HG03280 (cell line): ENCODE results near the gene CLN6.

Source experiments
- ATAC-seq: cut with Tn5 transposase; IDR thresholded peaks from one replicate; pipeline ENCODE4 v1.9.1; 2021; ENCODE audit warnings: mild to moderate bottlenecking, moderate library complexity; ENCODE audit not compliant: unreplicated experiment

CLN6 gene

DNA sequence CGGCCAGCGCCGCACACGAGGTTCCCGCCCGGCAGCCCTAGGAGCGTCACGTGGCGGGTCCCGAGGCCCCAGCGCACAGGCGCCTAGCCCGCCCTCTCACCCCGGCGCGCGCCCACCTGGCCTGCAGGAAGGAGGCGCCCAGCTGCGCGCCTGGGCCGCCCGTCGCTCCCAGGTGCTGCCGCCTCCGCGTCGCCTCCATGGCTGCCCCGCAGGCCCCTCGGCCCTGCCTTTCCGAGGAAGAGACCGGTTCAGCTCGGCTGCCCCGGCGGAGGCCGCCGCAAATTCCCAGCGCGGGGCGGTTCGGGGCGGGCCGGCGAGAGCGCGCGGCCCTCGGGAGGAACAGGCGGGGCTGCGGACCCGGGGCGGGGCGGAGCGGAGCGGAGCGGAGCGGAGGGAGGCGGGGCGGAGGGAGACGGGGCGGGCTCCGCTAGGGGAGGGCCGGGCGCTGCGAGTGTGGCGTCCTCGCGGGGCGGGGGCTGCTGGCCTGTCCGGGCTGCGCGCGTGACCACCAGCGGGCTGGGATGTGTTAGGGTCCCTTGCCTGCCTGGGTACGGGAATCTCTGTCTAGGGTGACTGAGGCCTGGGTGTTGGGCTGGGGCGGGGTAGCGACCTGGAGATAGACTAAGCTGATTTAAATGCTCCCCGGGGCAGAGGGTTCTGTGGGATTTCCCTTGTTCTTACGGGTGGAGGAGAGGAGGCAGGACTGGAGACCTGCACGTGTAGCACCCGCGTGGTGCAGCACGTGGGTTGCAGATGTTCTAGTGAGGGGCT, at the start of gene CLN6:
Gene CLN6 (minus strand): TSS at position 343 of the 771 bp plus-strand sequence. CDS start 144 bp downstream, at position 199.
- ATAC-seq: peak; percentile 78

DNA sequence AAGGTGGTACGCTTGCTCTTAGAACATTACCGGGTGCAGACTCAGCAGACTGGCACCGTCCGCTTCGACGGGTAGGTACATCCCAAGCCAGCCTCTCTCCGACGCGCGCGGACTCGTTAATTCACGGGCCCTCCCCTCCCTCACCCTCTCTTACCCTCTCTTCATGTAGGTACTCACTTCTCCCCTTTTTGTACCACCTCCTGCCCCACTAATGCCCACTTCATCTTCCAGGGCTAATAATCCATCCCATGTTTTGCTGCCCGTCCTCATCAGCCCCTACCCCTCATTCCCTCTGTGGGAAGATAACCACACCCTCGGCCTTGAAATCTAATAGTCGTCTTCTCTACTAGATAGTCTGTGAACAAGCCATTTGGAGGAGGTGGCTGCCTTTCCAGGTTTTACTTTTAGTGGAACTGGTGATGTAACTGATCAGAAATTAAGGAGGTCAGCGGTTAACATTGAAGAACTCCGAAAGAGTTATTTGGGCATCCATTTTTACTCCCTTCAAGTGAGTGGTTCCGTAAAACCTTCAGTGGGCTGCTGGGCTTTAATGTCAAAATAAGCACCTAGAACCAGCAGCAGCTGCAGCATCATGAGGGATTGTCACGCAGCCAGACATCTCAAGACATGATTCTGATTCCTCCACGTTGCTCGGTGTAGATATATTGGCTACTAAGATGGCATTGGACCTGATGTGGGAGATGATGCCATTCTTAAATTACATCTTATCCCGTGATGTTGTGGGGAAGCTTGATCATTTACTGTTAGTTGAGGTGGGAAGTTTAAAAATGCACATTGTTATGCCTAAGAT, 49.3 kb upstream of the CLN6 start:
- ATAC-seq: no peak

DNA sequence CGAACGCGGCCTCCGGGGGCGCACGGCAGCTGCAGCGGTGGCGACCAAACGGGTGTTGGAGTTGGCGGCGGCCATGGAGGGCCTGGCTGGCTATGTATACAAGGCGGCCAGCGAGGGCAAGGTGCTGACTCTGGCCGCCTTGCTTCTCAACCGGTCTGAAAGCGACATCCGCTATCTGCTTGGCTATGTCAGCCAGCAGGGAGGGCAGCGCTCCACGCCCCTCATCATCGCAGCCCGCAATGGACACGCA, 48.7 kb upstream of the CLN6 start:
- ATAC-seq: peak; percentile 53

DNA sequence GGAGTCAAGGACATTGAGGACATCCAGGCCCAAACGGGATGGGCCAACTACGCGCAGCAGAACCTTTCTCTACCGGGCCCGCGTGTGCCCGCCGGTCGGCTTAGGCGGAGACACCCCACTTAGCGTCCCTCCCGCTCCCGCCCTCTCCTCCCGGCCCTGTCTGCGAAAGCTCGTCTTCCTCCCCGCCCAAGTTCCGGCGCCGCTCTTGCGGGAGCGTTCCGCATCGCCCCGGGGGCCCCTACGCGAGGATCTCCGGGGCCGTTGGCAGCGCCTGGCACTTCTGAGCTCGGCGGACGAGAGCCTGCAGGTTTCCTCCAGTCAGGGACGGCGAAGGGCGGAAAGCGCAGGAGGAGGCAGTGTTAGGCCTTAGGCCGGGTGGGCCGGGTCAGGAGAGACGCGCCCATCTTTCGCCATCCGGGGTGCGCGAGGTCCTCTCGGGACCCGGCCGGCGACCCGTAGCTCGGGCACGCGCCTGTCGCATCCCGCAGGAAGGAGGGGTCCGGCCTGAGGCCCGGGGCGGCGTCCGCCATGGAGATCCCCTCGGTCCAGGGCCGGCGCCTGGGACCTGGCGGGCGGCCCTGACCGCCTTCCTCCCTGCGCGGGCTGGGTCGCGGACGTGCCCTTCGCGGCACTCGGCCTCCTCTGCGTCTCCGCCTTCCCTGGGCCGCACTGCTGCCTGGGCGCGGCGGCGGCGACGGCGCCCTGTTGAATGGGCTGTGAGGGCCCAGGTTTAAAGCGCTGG, 48.2 kb upstream of the CLN6 start, which contains the start of gene FEM1B:
Gene FEM1B (plus strand): TSS at position 143 of the 742 bp plus-strand sequence. CDS start 673 bp downstream, outside the sequence.
- ATAC-seq: peak; percentile 71

DNA sequence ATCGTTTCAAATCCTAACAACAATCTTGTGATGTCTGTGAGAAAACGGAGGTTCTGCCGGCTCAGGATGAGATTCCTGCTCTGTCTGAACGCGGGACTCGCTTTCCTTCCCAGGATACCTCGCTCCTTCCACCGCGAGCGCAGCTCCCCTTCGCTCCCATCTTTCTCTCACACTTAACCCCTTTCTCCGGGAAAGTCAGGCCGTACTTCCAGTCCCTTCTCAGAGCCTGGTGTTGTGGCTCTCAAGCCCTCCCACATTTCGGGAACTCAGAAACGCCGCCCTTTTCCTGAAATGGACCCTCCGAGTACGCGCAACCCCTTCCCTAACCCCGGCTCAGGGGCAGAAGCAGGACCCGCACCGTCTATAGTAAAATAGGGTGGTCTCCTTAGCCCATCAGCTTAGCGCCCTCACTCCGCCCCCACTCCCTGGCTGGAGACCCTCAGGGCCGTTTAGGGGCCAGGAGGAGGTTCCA, 47.6 kb upstream of the CLN6 start:
- peak; percentile 1 for ATAC-seq

DNA sequence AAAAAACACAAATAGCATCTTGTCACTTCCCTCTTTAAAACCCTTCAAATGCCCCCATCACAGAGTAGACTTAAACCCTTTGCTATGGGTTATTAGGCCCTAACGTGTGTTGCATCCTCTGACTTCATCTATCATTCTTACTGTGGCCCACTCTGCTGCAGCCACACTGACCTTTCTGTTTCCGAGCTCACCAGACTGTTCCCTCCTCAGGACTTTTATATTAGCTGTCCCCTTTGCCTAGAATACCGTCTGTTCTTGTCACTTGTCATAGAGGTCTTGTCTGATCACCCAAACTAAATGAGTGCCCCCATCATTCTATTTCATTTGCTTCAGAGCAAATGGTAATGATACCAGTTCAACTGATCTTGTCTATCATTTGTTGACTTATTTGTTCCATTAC, 47.1 kb upstream of the CLN6 start:
- no peak for ATAC-seq

DNA sequence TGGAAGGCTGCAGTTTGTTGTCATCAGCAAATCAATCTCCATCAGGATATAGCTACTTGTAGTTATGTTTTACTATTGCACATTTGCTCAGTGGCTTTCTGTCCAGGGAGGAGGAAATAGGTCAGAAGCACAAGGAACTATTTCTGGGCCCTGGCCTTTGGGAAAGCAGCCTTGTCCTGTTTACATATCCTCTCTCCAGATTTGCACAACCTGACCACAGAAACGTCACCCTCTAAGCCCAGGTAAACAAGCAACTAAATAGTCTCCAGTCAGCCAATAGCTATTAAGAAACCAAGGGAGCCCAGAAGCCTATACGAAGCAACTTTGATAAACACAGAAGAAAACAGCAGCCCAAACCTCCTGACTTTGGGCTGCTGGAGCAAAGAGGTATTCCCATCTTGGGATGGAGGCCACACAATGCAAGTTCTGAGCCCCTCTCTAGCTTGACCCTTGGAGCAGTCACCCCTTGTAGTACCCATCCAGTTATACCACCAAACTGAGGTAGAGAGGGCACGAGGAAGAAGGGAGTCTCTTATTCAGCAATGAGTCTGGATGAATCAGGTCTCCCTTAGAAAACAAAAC, 45.7 kb upstream of the CLN6 start:
- ATAC-seq: no peak

DNA sequence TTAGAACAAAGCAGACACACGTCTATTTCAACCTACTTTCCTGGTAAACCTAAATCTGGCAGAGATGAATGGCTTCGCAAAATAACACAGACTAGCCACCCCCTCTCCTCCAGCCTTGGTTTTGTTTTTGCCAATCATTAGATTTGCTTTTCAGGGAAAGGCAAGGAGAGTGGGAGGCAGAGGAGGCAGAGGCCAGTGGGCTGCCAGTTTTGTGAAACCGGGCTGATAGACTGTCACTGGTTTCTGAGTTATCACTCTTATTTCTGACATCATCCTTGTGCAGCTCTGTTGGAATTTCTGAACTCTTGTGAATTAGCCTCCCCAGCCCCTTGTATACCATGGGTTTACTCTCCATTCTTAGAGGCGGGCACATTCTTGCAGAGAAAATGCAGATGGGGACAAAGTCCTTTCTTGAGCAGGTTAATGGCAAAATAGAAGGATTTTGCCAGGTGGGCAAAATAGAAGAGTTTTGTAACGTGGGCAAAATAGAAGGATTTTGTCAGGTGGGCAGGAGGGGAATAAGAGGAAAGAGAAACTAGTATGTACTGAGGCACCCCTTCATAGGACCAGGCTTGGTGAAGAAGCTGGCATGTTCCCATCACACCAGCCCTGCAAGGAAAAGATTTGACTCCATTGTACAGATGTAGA, 44.8 kb upstream of the CLN6 start:
- ATAC-seq: no peak

DNA sequence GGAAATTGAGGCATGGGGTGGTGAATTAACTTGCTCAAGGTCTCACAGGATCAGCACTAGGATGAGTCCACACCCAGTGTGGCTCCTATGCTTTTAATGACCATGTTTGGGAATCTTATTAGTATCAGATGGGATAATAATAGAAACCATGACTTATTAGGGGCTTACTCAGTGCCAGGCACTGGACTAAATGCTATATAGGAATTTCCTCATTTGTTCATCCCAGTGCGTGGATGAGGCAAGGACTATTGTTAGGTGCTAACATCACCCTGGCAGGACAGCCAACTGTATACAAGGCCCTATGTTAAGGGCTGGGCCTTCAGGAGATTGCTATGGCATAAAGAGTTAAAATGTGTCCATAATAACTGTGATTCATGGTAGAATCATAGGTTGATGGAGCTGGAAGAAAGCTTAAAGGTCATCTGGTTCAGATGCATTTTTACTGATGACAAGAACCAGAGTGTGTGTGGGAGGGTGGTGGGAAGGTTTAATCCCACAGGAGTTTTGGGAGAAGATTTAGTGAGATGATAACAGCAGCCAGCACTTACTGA, 43.3 kb upstream of the CLN6 start:
- ATAC-seq: no peak

DNA sequence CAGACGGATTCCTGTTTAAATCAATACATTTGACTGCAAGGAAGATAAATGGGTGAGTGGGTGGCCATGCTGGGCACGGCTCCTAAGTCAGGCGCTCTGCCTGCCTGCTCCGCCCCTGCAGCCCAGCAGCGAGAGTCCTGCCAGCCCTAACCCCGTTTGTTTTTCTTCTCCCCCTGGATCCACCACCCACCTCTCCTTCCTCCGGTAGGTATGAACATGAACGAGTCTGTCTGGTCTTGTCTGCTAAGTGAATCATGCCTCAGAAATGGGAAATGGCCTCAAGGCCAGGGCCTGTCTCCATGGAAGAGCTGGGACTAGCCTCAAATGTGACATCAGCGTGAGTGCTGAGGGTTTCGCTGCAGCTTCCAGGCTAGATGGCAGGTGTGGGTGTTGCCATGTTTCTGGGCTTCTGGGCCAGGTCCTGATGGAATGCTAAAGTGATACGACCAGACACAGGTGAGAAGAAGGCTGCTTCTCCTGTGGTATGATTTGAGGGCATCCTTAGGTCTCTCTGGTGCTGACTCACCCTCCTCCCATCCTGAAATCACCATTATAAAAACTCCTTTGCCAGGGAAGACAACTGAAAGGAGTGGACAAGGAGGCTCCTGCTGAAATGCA, 42.4 kb upstream of the CLN6 start:
- ATAC-seq: no peak

DNA sequence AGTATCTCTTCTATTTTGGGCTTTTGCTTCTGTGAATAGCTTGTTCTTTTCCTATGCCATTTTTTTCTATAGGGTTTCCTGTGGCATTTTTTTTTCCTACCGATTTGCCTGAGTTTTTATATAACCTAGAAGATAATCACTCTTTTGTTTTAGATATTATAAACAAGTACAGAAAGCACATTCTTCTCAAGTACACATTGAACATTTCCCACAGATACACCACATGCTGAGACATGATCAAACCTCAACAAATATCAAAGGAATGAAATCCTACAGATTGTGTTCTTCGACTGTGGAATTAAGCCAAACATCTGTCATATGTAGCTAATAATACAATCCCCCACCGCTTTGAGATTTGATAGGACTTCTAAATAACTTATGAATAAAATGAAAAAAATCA, 38.9 kb upstream of the CLN6 start:
- no peak for ATAC-seq

DNA sequence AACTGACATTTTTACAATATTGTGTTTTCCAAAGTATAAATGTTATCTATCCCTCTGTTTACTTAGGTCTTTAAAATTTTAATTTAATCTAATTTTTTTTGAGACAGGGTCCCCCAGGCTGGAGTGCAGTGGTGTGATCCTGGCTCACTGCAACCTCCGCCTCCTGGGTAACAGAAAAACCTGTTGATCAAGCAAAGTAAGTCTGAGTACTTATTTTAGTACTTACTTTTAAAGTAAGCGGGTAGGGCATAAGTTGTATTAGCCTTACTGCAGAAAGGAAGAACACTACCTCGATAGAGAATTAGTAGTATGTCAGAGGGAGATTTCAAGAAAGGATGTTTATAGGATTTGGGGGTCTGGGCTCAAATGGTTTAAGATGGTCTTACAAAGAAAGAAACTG, 36.1 kb upstream of the CLN6 start:
- no peak for ATAC-seq

DNA sequence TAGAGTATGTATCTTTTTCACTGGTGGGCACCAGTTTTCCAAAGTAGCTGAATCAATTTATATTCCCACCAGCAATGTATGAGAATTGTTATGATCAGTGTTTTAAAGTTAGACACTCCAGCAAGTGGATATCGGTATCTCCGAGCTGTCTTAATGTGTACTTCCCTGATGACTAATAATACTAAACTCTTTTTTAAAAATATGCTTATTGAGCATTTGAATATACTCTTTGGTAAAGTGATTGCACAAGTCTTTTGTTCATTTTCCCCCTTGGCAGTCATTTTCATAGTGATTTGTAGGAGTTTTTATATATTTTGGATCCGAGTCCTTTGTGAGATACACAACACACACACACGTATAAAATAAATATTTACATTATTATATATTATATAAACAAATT, 35.6 kb upstream of the CLN6 start:
- ATAC-seq: no peak

DNA sequence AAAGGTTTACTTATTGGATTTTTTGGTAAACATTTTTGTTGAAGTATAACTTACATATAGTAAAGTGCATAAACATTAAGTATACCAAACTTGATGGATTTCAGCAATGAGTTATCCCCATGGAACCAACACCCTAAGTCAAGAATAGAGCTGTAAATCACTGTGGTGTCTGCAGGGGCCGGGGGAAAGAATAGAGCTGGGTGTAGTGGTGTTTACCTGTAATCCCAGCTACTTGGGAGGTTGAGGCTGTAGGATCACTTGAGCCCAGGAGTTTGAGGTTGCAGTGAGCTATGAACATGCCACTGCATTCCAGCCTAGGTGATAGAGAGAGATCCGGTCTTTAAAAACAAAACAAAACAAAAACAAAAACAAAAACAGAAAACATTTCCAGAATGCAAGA, 34.8 kb upstream of the CLN6 start:
- ATAC-seq: no peak

DNA sequence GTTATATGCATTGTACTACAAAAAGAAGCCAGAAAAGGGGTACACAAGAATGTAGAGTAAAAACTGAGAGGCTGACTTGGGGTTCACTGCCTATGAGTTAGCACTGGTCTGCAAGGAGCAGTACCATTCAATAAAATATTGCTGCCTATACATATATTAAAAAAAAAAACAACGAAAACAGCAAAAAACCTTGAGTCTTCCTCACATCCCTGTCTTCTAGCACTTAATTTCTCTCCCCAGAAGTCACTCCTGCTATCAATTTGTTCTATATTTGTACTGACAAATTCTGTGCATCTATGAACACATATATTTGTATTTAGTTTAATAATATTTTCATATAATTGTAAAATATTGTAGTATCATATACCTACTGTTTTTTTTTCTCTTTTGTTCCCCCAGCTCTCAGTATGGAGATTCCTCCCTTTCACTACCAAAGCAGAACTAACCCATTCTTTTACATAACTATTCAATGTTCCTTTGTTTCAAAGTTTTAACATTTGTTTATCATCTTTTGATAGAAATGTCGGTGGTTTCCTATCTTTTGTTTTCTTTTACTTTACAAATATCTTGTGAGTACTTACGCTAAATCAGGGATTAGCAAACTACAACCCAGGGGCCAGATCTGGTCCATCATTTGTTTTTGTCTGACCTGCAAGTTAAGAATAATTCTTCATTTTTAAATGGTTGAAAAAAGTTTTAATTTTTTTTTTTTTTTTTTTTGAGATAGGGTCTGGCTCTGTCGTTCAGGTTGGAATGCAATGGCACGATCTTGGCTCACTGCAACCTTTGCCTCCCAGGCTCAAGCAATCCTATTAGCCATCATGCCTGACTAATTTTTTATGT, 33.2 kb upstream of the CLN6 start:
- no peak for ATAC-seq

DNA sequence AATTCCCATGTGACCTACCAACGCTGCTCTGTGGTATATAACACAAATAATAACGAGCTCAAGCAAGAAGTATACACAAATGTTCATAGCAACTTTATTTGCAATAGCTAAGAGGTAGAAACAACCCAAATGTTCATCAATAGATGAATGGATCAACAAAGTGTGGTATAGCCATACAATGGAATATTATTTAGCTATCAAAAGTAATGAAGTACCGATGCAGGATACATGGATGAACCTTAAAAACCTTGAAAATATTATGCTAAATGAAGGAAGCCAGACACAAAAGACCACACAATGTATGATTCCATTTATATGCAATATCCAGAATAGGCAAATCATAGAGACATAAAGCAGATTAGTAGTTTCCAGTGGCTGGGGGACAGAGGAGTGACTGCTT, 32.5 kb upstream of the CLN6 start:
- no peak for ATAC-seq

DNA sequence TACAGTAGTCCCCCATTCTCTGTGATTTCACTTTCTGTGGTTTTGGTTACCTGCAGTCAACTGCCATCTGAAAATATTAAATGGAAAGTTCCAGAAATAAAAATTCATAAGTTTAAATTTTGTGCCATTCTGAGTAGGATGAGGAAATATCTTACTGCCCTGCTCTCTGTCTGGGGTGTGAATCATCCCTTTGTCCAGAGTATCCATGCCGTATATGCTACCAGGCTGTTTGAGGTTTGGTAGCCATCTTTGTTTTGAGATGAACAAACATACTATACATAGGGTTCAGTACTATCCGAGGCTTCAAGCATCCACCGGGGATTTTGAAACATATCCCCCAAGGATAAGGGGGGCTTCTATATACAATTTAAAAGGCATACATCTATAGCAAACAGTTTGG, 31.7 kb upstream of the CLN6 start:
- ATAC-seq: no peak

DNA sequence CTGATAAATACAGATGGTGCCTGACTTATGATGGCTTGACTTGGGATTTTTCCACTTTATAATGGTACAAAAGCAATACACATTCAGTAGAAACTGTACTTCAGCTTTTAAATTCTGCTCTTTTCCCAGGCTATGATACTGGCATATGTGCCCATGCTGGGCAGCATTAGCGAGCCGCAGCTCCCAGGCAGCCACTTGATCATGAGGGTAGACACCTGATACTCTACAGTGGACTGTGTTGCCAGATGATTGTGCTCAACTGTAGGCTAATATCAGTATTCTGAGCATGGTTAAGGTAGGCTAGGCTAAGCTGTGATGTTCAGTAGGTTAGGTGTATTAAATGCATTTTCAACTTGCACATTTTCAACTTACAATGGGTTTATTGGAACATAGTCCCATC, 30.4 kb upstream of the CLN6 start:
- ATAC-seq: no peak

DNA sequence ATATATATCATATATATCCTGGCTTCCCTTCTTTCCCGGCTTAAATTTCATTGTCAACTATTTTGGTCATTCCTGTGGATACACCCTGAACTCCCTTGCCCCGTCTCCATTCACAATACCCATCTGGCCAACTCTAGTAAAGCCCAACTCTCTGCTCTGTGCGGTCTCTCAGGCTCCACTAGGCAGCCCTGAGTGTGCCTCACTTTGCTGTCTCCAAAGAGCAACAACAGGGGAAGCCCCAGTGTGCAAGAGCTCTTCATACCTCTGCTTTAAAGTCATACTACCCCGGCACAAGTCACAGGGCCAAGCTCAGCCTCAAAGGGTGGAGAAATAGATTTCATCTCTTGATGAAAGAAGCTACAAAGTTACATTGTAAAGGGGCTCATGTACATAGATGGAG, 29.2 kb upstream of the CLN6 start:
- no peak for ATAC-seq
